Brain microvascular endothelial cell (primary cell): Measurements from ENCODE around the gene DOCK9.

Experiments used
- DNase-seq: peaks from one replicate; pipeline ENCODE4 v3.0.0-alpha.2; 2020
- H3K27ac ChIP-seq: fragments of 250-450 bp; sonication (Bioruptor Pico); 2 replicates; pipeline ENCODE4 v1.5.1; 2020; ENCODE audit warnings: mild to moderate bottlenecking, moderate library complexity
- H3K27me3 ChIP-seq: fragments of 250-450 bp; sonication (Bioruptor Pico); replicated peaks from 2 replicates; pipeline ENCODE4 v1.5.1; 2020; ENCODE audit warnings: mild to moderate bottlenecking
- H3K36me3 ChIP-seq: fragments of 250-450 bp; sonication (Bioruptor Pico); replicated peaks from 2 replicates; pipeline ENCODE4 v1.5.1; 2020; ENCODE audit warnings: mild to moderate bottlenecking
- H3K4me3 ChIP-seq: 2 replicates; pipeline ENCODE4 v1.5.1; 2011; ENCODE audit warnings: low read depth, mild to moderate bottlenecking, control low read depth, low read length, moderate library complexity
- CTCF ChIP-seq: IDR thresholded peaks from 2 replicates; pipeline ENCODE4 v1.5.1; 2011; ENCODE audit warnings: low read depth, mild to moderate bottlenecking, moderate library complexity, low read length, control low read depth, inconsistent platforms; ENCODE audit errors: missing control alignments
- in situ Hi-C: cut with HindIII; loops from 2 replicates; pipeline ENCODE4 v1.10.0; 2017; ENCODE audit warnings: low sequenced_read_pairs, low pct_ligation_motif_present

The DOCK9 gene

GRCh38 chr13:98959291-98959690 lies 18.6 kb downstream of the DOCK9 start:
- TF ChIP-seq CTCF, result no peak
- Histone ChIP-seq H3K27ac (no peak overlapping the region), H3K27me3 (no peaks in the 10 kb centered on the region), H3K36me3 (no peaks in the 10 kb centered on the region), H3K4me3 (no peak overlapping the region)
- DNase-seq, result no peak
- in situ Hi-C loops, result no loop called here

GRCh38 chr13:98958443-98958794 lies 19.4 kb downstream of the DOCK9 start:
- TF ChIP-seq CTCF, result no peak
- Histone ChIP-seq H3K27me3 (no peaks in the 10 kb centered on the region), H3K27ac (no peak overlapping the region), H3K4me3 (no peak overlapping the region), H3K36me3 (no peaks in the 10 kb centered on the region)
- DNase-seq, result no peak
- in situ Hi-C loops, result no loop called here

GRCh38 chr13:98957731-98958442 lies 20.0 kb downstream of the DOCK9 start:
- no peak for TF ChIP-seq CTCF
- in situ Hi-C loops, result no loop called here

GRCh38 chr13:98955336-98955735 lies 22.5 kb downstream of the DOCK9 start:
- in situ Hi-C loops, result no loop called here
- Histone ChIP-seq H3K27me3 (no peaks in the 10 kb centered on the region), H3K4me3 (no peak overlapping the region), H3K36me3 (no peaks in the 10 kb centered on the region), H3K27ac (no peak overlapping the region)
- no peak for TF ChIP-seq CTCF
- DNase-seq, result no peak

More at GRCh38 chr13:98957731-98958442, 20.0 kb downstream of the DOCK9 start:
- Histone ChIP-seq H3K36me3 (no peaks in the 10 kb centered on the region), H3K27ac (no peak overlapping the region), H3K27me3 (no peaks in the 10 kb centered on the region), H3K4me3 (no peak overlapping the region)
- no peak for DNase-seq

GRCh38 chr13:98954313-98954712 lies 23.6 kb downstream of the DOCK9 start:
- Histone ChIP-seq H3K27ac (no peak overlapping the region), H3K36me3 (no peaks in the 10 kb centered on the region), H3K4me3 (no peak overlapping the region), H3K27me3 (no peaks in the 10 kb centered on the region)
- in situ Hi-C loops, result no loop called here
- DNase-seq, result no peak
- TF ChIP-seq CTCF, result no peak

GRCh38 chr13:98951266-98951665 lies 26.6 kb downstream of the DOCK9 start:
- TF ChIP-seq CTCF, result no peak
- no peak overlapping the region for H3K4me3 ChIP-seq
- H3K36me3 ChIP-seq, result no peaks in the 10 kb centered on the region
- H3K27me3 ChIP-seq, result no peaks in the 10 kb centered on the region
- no peak overlapping the region for H3K27ac ChIP-seq
- in situ Hi-C loops, result no loop called here
- DNase-seq, result no peak
